Ishikawa (cell line): ENCODE measurements around the gene MAP3K1.

Source experiments
- CEBPB ChIP-seq: IDR thresholded peaks from 2 replicates; pipeline ENCODE4 v1.6.1; 2012
- CREB1 ChIP-seq: IDR thresholded peaks from 2 replicates; pipeline ENCODE4 v1.6.1; 2012; ENCODE audit warnings: low read depth
- EGR1 ChIP-seq: IDR thresholded peaks from 2 replicates; pipeline ENCODE4 v1.6.1; 2012
- EP300 ChIP-seq: IDR thresholded peaks from 2 replicates; pipeline ENCODE4 v1.6.1; 2012; ENCODE audit warnings: borderline replicate concordance
- FOXM1 ChIP-seq: IDR thresholded peaks from 2 replicates; pipeline ENCODE4 v1.6.1; 2012; ENCODE audit warnings: low read depth, borderline replicate concordance
- NFIC ChIP-seq: IDR thresholded peaks from 2 replicates; pipeline ENCODE4 v1.6.1; 2012
- RAD21 ChIP-seq: IDR thresholded peaks from 2 replicates; pipeline ENCODE4 v1.6.1; 2012; ENCODE audit warnings: low read depth
- TAF1 ChIP-seq: IDR thresholded peaks from 2 replicates; pipeline ENCODE4 v1.6.1; 2012; ENCODE audit warnings: low read depth, mild to moderate bottlenecking
- YY1 ChIP-seq: IDR thresholded peaks from 2 replicates; pipeline ENCODE4 v1.6.1; 2012; ENCODE audit warnings: low read depth
- ZBTB7A ChIP-seq: IDR thresholded peaks from 2 replicates; pipeline ENCODE4 v1.6.1; 2012; ENCODE audit warnings: low read depth
- TF ChIP-seq, protein P1 (sequence below): IDR thresholded peaks from 2 replicates; pipeline ENCODE4 v1.6.1; 2012
- TF ChIP-seq, protein P2 (sequence below): IDR thresholded peaks from 2 replicates; pipeline ENCODE4 v1.6.1; 2012

DNA sequence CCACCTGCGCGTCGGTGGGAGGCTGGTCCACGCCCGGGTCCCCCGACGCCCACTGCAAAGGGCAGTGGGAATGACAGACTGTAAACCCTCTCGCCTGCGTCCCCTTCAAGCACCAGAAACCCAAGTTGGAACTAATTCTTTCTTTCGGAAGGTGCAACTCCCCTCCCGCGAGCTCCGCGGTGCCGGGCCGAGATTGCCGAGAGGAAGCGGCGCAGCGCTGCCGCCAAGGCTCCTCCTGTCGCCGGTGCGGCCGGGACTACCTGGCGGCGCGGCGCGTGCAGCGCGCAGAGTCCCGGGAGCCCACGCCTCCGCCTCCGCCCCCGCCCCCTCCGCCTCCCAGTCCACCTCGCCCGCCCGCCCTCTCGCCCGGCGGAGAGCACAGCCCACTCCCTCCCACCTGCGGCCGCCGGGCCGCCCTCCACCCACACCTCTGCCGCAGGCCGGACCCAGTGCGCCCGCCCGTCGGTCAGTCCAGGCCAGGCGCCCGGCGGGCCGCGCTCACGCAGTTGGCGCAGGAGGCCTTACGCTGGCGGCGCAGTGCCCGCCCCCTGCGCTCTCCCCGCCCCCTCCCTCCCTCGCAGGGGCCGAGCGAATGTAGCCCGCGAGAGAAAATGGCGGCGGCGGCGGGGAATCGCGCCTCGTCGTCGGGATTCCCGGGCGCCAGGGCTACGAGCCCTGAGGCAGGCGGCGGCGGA, at the start of gene MAP3K1:
- TF ChIP-seq YY1 (peak; percentile 93), EP300 (no peak), RAD21 (no peak), CEBPB (no peak), TAF1 (peak; percentile 81; the same call in 1 of the 2 replicates), EGR1 (peak; percentile 91), ZBTB7A (peak; percentile 74; the same call in 1 of the 2 replicates), NFIC (no peak), CREB1 (no peak), FOXM1 (no peak)
- TF ChIP-seq, protein P1, sequence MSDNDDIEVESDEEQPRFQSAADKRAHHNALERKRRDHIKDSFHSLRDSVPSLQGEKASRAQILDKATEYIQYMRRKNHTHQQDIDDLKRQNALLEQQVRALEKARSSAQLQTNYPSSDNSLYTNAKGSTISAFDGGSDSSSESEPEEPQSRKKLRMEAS: peak; percentile 61; the same call in 1 of the 2 replicates
- TF ChIP-seq, protein P2, sequence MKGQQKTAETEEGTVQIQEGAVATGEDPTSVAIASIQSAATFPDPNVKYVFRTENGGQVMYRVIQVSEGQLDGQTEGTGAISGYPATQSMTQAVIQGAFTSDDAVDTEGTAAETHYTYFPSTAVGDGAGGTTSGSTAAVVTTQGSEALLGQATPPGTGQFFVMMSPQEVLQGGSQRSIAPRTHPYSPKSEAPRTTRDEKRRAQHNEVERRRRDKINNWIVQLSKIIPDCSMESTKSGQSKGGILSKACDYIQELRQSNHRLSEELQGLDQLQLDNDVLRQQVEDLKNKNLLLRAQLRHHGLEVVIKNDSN: no peak
